Limb (tissue), 2 donors: ENCODE data around the gene TRAF4.

Source experiments
- DNase-seq, 2 donors: peaks; one replicate each; pipeline ENCODE4 v3.0.0-alpha.2; 2016; ENCODE audit errors: extremely low spot score in 2 of 2

TRAF4 gene

GRCh38 chr17:28747051-28747691 is 3.4 kb downstream of the TRAF4 start:
- DNase-seq: peak in 1 of 2 donors; percentile 64

- DNase-seq: no peak
Observed at GRCh38 chr17:28747801-28748750, 4.3 kb downstream of the TRAF4 start.

- no peak for DNase-seq
Observed at GRCh38 chr17:28748852-28749515, 5.2 kb downstream of the TRAF4 start.

GRCh38 chr17:28749516-28750177 is 5.8 kb downstream of the TRAF4 start:
- DNase-seq: no peak

- DNase-seq: peak; percentile 90 to 94
Observed at GRCh38 chr17:28750178-28751047, 6.6 kb downstream of the TRAF4 start.

GRCh38 chr17:28751600-28752366 is 8.0 kb downstream of the TRAF4 start:
- no peak for DNase-seq

GRCh38 chr17:28755486-28755885 is 11.7 kb downstream of the TRAF4 start:
- no peak for DNase-seq

GRCh38 chr17:28756049-28756804 is 12.4 kb downstream of the TRAF4 start:
- DNase-seq: no peak

GRCh38 chr17:28758411-28759121 is 14.8 kb downstream of the TRAF4 start:
- no peak for DNase-seq

GRCh38 chr17:28759256-28759865 is 15.6 kb downstream of the TRAF4 start:
- no peak for DNase-seq

- no peak for DNase-seq
Observed at GRCh38 chr17:28760601-28761562, 17.1 kb downstream of the TRAF4 start.

- DNase-seq: no peak
Observed at GRCh38 chr17:28763137-28763799, 19.5 kb downstream of the TRAF4 start.

GRCh38 chr17:28763804-28764266 is 20.0 kb downstream of the TRAF4 start:
- peak; percentile 68 to 78 for DNase-seq

GRCh38 chr17:28765038-28765437 is 21.2 kb downstream of the TRAF4 start:
- DNase-seq: no peak

GRCh38 chr17:28773736-28774135 is 29.9 kb downstream of the TRAF4 start:
- DNase-seq: no peak

GRCh38 chr17:28774206-28774605 is 30.4 kb downstream of the TRAF4 start:
- DNase-seq: no peak
